NCI-H345 treated with DMSO at 0.1 percent for 48 hours (cell line): ENCODE data around the gene SLC7A5.
"Not testable (repeated sequence)": the region's sequence is repeated elsewhere in the genome, so short reads cannot be mapped to it uniquely, and the experiment has no call there.

Experiments
- DNase-seq: peaks from one replicate; lab custom pipeline; 2025; ENCODE audit not compliant: unreplicated experiment; lab: John Stamatoyannopoulos, UW

Gene SLC7A5

DNA sequence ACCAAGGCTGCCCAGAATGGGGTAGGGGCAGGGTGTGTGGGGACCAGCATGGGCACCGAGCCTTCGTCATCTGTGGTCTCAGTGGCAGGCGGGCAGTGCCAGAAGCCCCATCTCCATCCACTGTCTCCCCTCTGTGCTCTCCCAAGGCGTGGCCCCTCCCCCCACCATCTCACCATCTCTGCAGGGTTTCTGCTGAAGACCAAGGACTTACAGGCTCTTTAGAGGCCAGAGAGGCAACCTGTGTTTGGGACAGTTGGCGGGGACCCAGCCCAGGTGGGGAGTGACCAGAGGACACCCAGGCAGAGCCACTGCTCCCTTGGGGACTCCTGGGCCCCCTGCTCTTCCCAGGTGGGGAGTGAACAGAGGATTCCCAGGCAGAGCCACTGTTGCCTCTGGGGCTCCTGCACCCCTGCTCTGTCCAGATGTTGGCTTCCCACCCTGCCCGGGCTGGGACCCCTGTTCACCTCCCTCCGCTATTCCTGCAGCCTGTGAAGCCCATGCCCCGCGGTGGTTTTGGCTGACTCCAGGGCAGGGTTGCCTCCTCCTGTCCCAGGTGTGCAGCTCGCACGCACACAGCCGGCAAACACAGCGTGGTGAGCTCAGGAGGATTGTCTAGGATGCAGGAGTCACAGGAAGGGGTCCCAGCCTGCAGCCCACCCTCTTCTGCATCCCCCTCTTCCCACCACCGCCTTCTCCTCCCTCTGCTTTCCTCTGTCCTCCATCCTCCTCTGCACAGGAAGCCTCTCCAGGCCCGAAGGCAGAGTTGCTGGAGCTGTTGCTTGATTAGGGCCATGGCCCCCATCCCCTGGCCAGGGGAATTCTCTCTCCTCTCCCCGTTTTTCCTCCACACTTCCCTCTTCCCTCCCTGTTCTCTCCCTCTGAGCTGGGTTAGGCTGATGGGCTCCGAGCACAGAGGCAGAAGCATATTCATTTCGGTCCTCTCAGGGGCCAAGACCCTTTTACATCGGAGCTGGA lies 45.0 kb downstream of the SLC7A5 start:
- no peak for DNase-seq

DNA sequence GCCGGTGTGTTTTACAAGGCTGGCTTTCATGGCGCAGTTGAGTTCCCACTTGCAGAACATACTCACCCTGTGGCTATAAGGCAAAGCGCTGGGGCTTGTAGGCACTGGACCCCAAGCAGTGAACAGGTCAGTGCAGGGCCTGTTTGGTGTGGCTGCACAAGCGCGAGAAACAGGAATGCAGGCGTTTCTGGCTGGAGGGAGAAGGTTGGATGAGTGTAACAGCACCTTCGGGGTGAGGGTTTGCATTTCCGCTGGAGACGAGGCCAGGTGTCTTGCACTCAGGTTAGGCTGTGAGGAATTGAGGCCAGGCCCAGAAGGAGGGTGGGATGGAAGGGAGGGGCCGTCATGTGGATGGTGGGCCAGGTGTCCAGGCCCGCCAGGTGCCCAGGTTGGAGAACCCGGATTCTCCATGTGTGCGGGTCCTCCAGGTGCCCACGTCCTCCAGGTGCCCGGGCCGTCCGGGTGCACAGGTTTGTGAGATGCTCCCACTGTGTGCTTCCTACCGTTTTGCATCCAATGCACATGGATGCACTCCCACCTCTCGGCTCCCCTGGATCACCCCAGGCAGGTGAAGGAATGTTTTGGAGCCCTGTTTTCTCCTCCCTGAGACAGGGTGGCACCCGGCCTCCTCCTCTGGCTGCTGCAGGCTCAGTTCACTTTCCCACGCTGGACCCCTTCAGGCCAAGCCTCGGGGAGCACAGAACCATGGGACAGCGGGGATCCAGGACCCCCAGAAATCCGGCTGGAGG lies 46.0 kb downstream of the SLC7A5 start:
- no peak for DNase-seq

DNA sequence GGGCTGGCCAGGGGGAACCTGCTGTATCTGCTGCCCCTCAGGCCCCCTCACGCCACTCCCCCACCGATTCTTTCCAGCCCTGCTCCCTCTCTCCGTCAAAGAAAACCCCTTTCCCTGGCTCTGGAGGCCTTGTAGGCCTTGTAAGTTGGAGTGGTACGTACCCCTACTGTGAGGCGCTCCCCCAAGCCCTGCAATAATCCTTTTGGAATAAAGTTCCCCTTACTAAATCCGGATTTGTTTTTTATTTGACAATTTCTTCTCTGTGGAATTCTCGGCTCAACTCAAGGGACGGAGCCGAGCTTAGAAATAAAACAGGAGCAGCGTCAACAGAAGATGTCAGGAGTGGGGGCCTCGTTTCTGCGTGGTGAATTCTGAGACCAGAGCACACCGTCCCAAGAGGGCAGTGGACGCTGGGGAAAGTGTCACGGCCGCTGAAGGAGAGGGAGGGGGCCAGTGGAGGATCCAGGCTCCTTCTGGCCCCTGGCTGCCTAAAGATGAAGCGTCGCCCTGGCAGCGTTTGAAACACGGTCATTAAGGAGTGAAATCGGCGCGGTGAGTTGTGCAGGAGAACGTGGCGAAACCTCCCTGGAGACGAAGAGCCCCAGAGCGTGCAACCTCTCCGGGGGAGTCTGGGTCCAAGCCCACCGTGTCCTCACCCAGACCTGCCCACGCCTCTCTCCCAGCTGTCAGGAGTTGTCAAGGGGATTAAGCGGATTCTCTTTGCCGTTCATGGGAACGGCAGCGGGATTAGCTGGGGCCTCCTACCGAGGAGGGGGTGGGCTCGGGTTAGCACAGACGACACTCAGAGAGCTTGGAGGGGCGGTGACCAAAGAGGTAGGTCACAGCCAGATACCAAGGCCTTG lies 47.0 kb downstream of the SLC7A5 start:
- DNase-seq: no peak

DNA sequence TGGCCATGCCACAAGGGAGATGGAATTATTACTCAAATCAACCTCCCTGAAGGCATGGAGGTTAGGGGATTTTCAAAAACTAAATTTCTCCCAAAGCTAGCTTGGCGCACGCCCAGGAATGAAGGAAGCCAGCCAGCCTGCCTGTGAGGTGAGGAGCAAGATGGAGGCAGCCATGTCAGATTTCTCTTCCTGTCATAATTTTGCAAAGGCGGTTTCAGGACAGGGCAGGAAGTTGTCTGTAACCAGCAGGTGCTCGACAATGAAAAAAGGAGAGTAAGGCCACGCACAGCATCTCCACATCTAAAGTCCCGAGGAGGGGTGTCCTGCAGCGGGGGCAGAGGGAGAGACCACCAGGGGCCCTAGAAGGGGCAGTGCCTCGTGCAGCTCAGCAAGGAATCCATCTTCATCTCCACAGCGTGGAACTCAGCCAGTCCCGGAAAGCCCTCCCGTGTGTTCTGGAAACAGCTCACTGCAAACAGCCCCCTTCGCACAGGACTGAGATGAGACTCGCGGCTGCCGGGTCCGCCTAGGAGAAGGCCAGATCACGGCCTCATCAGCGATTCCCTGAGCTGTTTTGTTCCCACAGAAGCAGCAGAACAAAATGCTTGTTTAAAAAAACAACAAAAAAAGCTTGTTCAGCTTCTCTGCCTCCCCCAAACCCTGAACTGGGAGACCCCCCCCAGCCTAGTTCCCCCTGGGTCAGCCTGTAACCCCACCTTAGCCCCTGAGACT lies 47.8 kb downstream of the SLC7A5 start:
- no peak for DNase-seq

DNA sequence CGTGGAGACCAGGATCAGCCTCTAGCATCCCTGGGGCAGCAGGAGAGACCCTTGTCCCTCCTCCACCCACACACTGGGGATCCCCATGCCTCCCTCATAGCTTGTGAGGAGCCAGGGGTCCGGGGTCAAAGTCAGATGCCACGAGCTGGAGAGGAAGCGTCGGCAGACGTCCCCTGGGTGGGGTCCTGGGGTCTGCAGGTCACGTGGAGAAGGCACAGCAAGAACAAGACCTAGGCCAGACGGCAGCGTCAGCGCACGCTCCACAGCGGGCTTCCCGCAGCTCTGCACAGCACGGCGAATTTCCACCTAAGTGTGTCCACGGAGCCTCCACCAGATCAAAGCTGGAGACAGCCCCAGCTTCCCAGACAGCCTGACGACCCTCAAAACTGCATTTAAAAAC lies 49.3 kb downstream of the SLC7A5 start:
- DNase-seq: no peak

DNA sequence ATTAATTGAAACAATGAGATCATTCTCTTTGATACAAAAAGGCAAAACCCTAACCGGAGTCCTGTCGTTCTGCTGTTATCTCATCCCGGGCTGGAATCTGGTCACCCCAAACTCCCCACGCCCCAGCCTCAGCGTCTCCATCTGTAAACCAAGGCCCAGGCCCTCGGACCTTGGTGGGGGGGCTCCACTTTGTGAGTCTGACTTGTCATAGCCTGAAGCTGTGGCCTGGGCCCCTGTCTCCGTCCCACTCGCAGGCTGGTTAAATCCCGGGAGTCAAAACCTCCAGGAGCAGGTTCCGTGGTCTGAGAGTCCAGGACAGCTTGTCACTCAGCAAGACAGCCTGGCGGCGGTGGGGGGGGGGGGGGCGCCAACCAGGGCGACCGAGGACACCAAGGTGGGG lies 50.0 kb downstream of the SLC7A5 start:
- DNase-seq: no peak

DNA sequence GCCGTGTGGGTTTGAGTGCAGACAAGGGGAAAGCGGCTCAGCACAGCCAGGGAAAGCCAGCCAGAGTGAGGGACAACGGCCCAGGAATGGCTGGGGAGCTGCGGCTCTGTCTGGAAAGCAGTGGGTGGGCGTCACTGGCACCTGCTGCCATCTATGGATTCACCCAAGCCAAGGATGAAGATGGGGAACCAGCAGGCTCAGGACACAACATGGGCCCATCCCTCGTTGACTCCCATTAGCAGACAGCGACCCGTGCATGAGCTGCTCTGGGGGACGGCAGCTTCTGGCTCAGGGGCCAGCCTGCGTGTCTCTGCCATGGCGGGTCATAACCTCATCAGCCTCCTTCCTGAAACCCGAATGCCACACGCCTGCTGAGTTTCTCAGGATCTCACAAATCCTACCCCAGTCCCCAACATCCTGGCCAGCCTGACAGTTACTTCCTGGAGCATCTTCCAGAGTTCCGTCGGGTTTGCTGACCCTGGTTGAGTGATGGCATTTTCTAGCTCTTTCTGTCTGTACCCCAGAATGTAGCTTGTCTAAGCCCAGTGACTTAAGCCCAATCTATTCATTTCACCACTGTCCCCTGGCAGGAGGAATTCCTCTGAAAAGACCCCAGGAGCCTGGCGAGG lies 50.7 kb downstream of the SLC7A5 start:
- DNase-seq: no peak

DNA sequence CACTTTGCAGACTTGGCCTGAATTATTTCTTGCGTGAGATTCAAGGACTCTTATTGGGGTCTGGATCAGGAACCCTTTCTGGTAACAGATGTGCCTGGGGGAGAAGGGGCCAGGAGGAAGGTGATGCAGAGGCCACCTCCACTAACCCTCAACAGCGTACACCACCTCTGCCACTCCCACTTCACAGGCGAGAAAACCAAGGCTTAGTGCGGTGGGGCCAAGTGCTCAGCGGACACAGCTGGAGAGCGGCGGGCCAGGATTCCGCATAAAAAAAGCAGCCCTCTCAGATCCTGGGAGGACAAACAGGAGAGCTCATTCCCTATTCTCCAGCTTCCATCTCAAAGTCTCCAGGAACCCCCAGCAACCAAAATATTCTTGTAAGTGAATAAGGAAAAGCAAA lies 51.4 kb downstream of the SLC7A5 start:
- DNase-seq: no peak

DNA sequence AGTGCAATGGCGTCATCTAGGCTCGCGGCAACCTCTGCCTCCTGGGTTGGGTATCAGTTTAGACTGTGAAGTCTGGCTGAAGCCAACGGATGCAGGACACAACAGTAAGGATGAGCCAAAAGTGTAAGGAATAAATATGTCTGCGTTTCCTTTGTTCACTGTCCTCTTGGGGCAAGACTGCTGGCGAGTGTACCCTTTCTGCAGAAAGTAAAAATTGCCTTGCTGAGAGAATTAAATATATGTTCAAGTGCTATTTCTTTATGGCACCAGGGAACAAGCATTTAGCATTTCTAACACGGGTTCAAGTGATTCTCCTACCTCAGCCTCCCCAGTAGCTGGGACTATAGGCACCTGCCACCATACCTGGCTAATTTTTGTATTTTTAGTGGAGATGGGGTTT lies 51.9 kb downstream of the SLC7A5 start:
- not testable (repeated sequence) for DNase-seq

DNA sequence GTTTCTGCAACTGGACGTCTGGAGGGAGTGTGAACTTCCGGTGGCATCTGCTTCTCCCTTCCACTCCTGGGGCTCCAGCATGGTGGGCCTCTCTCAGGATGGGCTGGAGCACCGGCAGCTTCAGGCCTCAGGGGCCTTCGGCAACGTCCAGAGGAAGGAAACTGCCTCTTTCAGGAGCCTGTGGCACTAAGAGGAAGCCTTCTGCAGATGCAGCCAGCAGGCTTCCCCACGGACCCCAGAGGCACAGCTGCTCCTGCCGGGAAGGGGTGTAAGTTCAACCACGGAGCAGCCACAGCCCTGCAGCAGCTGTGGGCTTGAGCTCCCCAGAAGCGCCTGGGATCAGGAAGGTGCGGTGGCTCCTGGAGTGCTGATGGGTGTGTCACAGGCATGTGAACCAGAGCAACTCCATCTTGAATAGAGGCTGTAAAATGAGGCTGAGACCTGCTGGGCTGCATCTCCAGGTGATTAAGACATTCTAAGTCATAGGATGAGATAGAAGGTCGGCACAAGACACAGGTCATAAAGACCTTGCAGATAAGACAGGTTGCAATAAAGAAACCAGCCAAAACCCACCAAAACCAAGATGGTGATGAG lies 52.7 kb downstream of the SLC7A5 start:
- DNase-seq: no peak

DNA sequence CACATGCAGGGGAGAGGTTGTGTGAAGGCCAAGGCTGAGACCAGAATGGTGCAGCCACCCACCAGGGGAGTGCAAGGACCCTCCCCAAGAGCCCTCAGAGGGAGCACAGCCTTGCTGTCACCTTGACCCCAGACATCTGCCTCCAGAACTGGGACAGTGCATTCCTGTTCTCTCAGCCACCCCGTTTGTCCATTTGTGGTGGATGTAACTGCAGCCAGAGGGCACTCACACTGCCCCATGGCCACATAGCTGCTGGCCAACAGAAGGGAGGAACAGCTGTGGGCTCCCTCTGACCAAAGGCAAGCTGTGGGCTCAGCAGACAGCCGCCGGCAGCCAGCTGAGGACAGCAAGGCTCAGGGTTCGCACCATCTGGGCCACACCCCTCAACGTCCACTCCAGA lies 53.7 kb downstream of the SLC7A5 start:
- no peak for DNase-seq

DNA sequence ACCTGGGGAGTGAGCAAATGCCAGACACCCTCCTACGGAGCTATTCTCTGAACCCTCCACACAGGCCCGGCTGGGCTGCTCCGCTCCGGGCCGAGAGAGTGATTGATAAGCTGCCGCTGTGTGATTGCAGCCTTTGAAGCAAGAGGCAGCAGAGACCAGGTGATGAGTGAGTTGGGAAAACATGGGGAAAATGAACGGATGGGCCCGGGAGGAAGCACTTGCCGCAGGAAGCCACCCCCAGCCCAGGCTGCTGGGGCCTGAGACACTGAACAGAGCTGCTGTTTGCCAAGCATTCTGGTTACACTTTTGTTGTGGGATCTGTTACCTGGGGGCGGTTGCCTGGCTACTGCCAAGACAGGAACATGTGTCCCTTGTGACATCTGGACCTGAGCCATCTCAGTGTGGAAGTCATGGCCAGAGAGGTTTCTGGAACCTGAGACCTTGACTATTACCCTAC lies 57.1 kb downstream of the SLC7A5 start:
- peak; percentile 56 for DNase-seq

DNA sequence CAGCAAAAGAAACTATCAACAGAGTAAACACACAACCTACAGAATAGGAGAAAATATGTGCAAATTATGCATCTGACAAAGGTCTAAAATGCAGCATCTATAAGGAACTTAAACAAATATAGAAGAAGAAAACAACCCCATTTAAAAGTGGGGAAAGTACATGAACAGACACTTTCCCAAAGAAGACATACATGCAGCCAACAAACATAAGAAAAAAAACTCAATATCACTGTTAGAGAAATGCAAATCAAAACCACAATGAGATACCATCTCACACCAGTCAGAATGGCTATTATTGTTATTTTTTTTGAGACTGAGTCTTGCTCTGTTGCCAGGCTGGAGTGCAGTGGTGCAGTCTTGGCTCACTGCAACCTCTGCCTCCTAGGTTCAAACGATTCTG lies 57.9 kb downstream of the SLC7A5 start:
- DNase-seq: not testable (repeated sequence)

DNA sequence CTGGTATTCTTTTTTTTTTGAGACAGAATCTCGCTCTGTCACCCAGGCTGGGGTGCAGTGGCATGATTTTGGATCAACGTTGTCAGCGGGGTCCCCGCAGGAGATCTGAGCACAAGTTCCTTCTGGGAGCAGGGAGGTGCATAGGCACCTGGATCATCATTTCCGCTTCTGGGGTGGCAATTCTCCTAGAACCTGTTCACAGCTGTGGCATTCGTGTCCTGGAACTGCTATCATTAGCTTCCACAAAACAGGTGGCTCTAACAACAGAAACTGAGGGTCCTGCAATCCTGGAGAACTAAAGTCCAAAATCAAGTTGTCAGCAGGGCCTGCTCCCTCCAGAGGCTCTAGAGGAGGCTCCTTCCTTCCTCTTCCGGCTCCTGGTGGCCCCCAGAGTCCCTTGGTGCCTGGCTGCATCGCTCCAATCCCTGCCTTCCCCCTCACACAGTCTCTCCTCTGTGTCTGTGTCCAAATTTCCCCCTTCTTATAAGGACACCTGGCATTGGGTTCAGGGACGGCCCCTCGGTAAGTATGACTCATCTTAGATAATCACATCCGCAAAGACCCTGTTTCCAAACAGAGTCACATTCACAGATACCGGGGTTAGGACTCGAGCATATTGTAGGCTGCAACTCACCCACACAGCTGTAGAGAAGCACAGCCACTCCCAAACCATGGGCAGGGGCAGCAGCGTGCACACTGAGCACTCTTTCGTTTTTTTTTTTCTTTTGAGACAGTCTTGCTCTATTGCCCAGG lies 60.0 kb downstream of the SLC7A5 start:
- no peak for DNase-seq

DNA sequence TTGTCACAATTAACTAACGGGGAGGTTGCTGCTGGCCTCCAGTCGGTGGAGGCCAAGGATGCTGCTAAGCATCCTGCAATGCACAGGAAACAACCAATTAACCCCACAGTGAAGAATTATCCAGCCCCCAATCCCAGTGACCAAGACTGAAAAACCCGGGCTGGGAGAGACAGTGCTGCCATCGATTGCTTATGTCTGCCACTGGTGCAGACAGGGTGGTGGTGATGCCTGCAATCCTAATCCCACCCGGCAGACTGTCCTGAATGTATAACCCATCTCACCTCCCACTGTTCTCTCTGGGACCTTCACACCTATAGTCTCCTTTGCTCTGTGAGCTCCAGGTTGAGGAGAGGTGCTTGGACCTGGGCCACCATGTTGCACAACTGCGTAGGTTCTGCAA lies 61.2 kb downstream of the SLC7A5 start:
- no peak for DNase-seq

DNA sequence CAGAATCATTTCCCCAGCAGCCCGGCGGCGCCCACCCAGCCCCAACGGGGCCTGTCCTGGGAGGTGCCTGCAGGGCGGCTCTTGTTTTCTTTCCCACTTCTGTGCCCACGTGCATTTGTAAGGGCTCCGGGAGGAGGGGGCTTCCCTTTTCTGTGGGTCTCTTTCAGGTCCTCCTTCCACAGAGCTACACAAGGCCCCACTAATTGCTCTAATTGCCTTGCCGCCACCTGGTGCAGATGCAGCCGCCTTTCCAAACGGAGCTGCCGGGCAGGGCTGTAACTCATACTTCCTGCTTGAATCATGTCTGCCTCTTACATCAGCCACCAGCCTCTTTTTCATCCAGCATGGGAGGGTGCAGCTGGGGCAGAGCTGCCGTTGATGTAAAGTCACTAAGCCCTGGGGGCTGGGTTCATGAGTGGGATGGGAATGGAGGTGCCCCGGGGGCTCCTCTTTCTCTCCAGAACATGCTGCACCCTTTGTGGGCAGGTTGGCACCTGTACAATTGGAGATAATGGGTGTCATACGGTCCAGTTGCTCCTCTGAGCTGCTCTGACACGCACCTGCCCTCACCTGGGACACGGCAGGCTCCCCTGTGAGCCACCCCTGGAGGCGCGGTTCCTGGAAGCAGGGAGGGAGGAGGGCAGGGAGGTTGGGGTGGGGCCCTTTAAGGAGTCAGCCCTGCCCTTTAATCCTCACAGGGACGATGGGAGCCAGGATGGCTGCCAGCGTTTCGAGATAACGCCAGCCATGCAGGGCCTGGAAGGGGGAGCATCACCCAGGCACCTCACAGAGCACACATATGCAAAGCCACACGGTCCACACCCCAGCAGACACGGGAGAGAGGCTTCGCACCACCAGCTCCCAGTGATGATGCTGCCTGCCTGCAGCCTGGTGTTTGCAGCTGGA lies 62.4 kb downstream of the SLC7A5 start:
- peak; percentile 86 for DNase-seq

DNA sequence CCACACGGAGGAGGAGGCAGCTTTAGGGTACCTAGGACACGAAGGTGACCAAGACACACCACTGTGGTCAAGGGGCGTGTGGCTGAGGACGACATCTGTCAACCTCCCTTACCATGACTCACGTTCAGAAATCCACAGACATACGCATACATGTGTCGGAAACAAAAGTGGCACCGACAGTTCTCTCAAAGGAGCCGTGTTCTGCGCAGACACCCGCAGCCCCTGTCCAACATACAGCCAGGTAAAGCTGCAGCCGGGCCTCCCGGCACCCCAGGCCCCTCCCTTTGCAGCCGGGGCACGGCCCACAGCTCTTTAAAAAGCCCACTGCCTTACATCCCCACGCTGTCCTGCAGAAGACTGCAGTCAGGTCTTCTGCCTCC lies 63.1 kb downstream of the SLC7A5 start:
- no peak for DNase-seq

DNA sequence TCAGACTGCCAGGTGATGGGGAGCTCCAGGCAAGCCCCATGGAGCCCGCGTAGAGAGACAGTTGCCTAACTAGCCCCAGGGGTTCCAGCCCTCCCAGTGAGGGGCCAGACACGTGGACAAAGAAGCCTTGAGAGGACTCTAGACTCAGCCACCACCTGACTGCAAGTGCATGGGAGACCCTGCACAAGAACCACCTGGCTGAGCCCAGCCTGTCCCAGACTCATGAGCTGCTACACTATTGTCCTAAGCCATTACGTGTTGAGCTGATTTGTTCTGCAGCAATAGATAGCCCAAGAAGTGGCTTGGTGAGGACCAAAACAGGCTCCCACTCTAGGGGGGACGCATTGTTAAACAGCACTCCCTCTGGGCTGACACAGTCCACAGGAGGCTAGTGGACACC lies 65.9 kb downstream of the SLC7A5 start:
- no peak for DNase-seq
